Spleen (tissue), 11 donors: ENCODE measurements around the gene RPA1. TPM values are rescaled to one million over a fixed set of nuclear protein-coding genes. Genes with fewer than 3 reads are reported as not detected.
A peak's percentile ranks its signal among the peaks of the same experiment; 100 is the strongest.

ENCODE experiments used
- DNase-seq: peaks from one replicate; pipeline ENCODE4 v3.0.0-alpha.2; 2020
- H3K27ac ChIP-seq, 8 donors: fragments of 200-600 bp; sonication (generic) in 7 of 8; 1 replicate in 4 of 8; 2 replicates in 4 of 8; pipeline versions ENCODE4 v1.5.0 to v1.8.0; 2016 to 2021; ENCODE audit warnings: inconsistent platforms in 4 of 8, mild to moderate bottlenecking in 4 of 8, moderate library complexity in 1 of 8
- H3K27me3 ChIP-seq, 7 donors: fragments of 200-600 bp; sonication (generic) in 6 of 7; replicated peaks in 1 of 7; 1 replicate in 4 of 7; 2 replicates in 3 of 7; pipeline versions ENCODE4 v1.5.0 to v1.8.0; 2016 to 2021; ENCODE audit warnings: inconsistent platforms in 3 of 7, mild to moderate bottlenecking in 1 of 7
- H3K36me3 ChIP-seq, 6 donors: fragments of 200-600 bp; sonication (generic) in 5 of 6; 1 replicate in 4 of 6; 2 replicates in 2 of 6; pipeline versions ENCODE4 v1.5.0 to v1.8.0; 2016 to 2021; ENCODE audit warnings: inconsistent platforms in 2 of 6
- H3K4me1 ChIP-seq, 6 donors: fragments of 200-600 bp; sonication (generic) in 5 of 6; 1 replicate in 3 of 6; 2 replicates in 3 of 6; pipeline versions ENCODE4 v1.5.0 to v1.8.0; 2016 to 2021; ENCODE audit warnings: inconsistent platforms in 3 of 6
- H3K4me3 ChIP-seq, 8 donors: fragments of 200-600 bp; sonication (generic) in 7 of 8; 1 replicate in 4 of 8; 2 replicates in 4 of 8; pipeline versions ENCODE4 v1.5.0 to v1.8.0; 2016 to 2021; ENCODE audit warnings: inconsistent platforms in 4 of 8, mild to moderate bottlenecking in 4 of 8, moderate library complexity in 2 of 8
- H3K9me3 ChIP-seq, 8 donors: fragments of 200-600 bp; sonication (generic) in 7 of 8; 1 replicate in 4 of 8; 2 replicates in 4 of 8; pipeline versions ENCODE4 v1.5.0 to v1.8.0; 2016 to 2021; ENCODE audit warnings: inconsistent platforms in 4 of 8
- CTCF ChIP-seq, 11 experiments: fragments of 200-600 bp in 7 of 11; fragments of 450-650 bp in 4 of 11; sonication (generic) in 4 of 11; IDR thresholded peaks in 8 of 11; conservative IDR thresholded peaks in 3 of 11; 1 replicate in 7 of 11; 2 replicates in 4 of 11; pipeline versions ENCODE4 v1.4.0 to v1.8.0; 2016 to 2021; ENCODE audit warnings: antibody characterized with exemption in 11 of 11, inconsistent platforms in 4 of 11, mild to moderate bottlenecking in 1 of 11
- POLR2A ChIP-seq, 3 donors: fragments of 450-650 bp; IDR thresholded peaks; one replicate each; pipeline ENCODE4 v1.5.1; 2017; ENCODE audit warnings: antibody characterized with exemption in 3 of 3, mild to moderate bottlenecking in 1 of 3
- POLR2AphosphoS5 ChIP-seq, 3 donors: sonication (generic); formaldehyde crosslinking; IDR thresholded peaks; one replicate each; pipeline ENCODE4 v1.5.1; 2017; ENCODE audit warnings: antibody characterized with exemption in 3 of 3
- WGBS, 5 donors: extraction: QIAGEN DNeasy Blood & Tissue Kit in 3 of 5; methylation state at CpG; one replicate each; pipeline versions ENCODE4 v1.1.5 to v1.1.7; 2013 to 2018; 5-methylcytosine and 5-hydroxymethylcytosine counted together
- intact Hi-C: fragments of 100-400 bp; cut with DNase I; formaldehyde crosslinking; loops from one replicate; pipeline ENCODE4 v1.15.0; 2023; ENCODE audit warnings: low total_unique reads
- polyA plus RNA-seq, 3 donors: library from polyadenylated mRNA; stranded (reverse); fragments of 200-250 nt; gene quantifications; one replicate each; pipeline ENCODE4 v1.2.1, GENCODE V29; 2013
- total RNA-seq, 7 donors: library from RNA; depleted of rRNA in 3 of 7; stranded (reverse); fragments of >200 nt in 3 of 7; fragmentation: NEBNext Ultra II Directional in 4 of 7; extraction: Animal tissue kit (Norgen Biotek cat#: 25700) in 4 of 7; gene quantifications; one replicate each; pipeline versions ENCODE4 v1.1.0 to v1.2.1, GENCODE V29; 2016 to 2021
- donor health status: healthy with polysubstance abuse.
- donor health status: DM: no; HTN: no; CAD: no; lungs with moderate emphysema.
- donor health status: DM: no; HTN: no; CAD: no.
- donor health status: Bipolar disorder and iron deficiency.
- donor health status: healthy.
- donor health status: DM: no; HTN: no; CAD: no.
- donor health status: DM: yes; HTN: yes; CAD: no.

RPA1 gene
- total and polyA plus RNA-seq, 10 donors = 20.7 to 101 (median 35.1) TPM

- Histone ChIP-seq H3K27me3 (peaks cover 0 to 5% (median 0%) of the 10 kb centered on the region in 7 donors), H3K4me1 (peaks cover 0 to 8% (median 2%) of the 10 kb centered on the region in 6 donors), H3K36me3 (no peaks in the 10 kb centered on the region), H3K4me3 (no peak overlapping the region), H3K27ac (no peak overlapping the region), H3K9me3 (no peaks in the 10 kb centered on the region)
- DNase-seq = no peak
- WGBS, 5 donors = 91 to 96% (median 94%) methylated on average over 29 of the region's 29 CpGs
- TF ChIP-seq CTCF (IDR thresholded peaks at IDR 0.05 in 8 of 11, conservative IDR thresholded peaks at IDR 0.05 in 3 of 11) (no peak), POLR2AphosphoS5 (IDR thresholded peaks at IDR 0.05) (no peak), POLR2A (IDR thresholded peaks at IDR 0.05) (no peak)
- intact Hi-C loops = no loop called here
Measured at GRCh38 chr17:1918346-1919162, 88.7 kb downstream of the RPA1 start.

- 84 to 90% (median 89%) methylated on average over 13 of the region's 13 CpGs for WGBS, 5 donors
- Histone ChIP-seq H3K27ac (no peak overlapping the region), H3K4me1 (peaks cover 0 to 7% (median 2%) of the 10 kb centered on the region in 6 donors), H3K36me3 (no peaks in the 10 kb centered on the region), H3K4me3 (no peak overlapping the region), H3K27me3 (no peaks in the 10 kb centered on the region), H3K9me3 (no peaks in the 10 kb centered on the region)
- intact Hi-C loops = no loop called here
- TF ChIP-seq POLR2AphosphoS5 (IDR thresholded peaks at IDR 0.05) = no peak
- no peak for DNase-seq
Measured at GRCh38 chr17:1919201-1919600, 89.4 kb downstream of the RPA1 start.

GRCh38 chr17:1920948-1921351, 91.1 kb downstream of the RPA1 start:
- no peak overlapping the region for H3K4me3 ChIP-seq
- TF ChIP-seq CTCF (IDR thresholded peaks at IDR 0.05 in 8 of 11, conservative IDR thresholded peaks at IDR 0.05 in 3 of 11) = no peak
- TF ChIP-seq POLR2A (IDR thresholded peaks at IDR 0.05) = no peak
- peak; percentile 40 to 50 (median 48) for TF ChIP-seq POLR2AphosphoS5 (IDR thresholded peaks at IDR 0.05)
- 76 to 92% (median 83%) methylated on average over 19 of the region's 19 CpGs for WGBS, 5 donors

GRCh38 chr17:1928976-1929375, 99.2 kb downstream of the RPA1 start:
- no peaks in the 10 kb centered on the region for H3K4me1 ChIP-seq
- no peak overlapping the region for H3K27ac ChIP-seq
- H3K9me3 ChIP-seq = no peaks in the 10 kb centered on the region
- H3K4me3 ChIP-seq = no peak overlapping the region
- 70 to 91% (median 79%) methylated on average over 8 to 12 of the region's 12 CpGs for WGBS, 5 donors
- H3K36me3 ChIP-seq = no peaks in the 10 kb centered on the region
- TF ChIP-seq POLR2AphosphoS5 (IDR thresholded peaks at IDR 0.05) = no peak
- no peak for TF ChIP-seq CTCF (IDR thresholded peaks at IDR 0.05 in 8 of 11, conservative IDR thresholded peaks at IDR 0.05 in 3 of 11)
- TF ChIP-seq POLR2A (IDR thresholded peaks at IDR 0.05) = no peak
- no peak for DNase-seq
- peaks cover 0 to 16% (median 0%) of the 10 kb centered on the region in 7 donors for H3K27me3 ChIP-seq
- intact Hi-C loops = no loop called here

More at GRCh38 chr17:1920948-1921351, 91.1 kb downstream of the RPA1 start:
- no peaks in the 10 kb centered on the region for H3K9me3 ChIP-seq
- peaks cover 0 to 3% (median 0%) of the 10 kb centered on the region in 6 donors for H3K4me1 ChIP-seq
- no peaks in the 10 kb centered on the region for H3K36me3 ChIP-seq
- intact Hi-C loops = no loop called here
- no peak for DNase-seq
- H3K27me3 ChIP-seq = no peaks in the 10 kb centered on the region
- no peak overlapping the region for H3K27ac ChIP-seq
